ENCODE measurements around the gene EBNA1BP2. TPM values are rescaled to one million over a fixed set of nuclear protein-coding genes. Genes with fewer than 3 reads are reported as not detected.
"Not testable (repeated sequence)": the region's sequence is repeated elsewhere in the genome, so short reads cannot be mapped to it uniquely, and the experiment has no call there.

Gene EBNA1BP2
- total and polyA plus RNA-seq, 2 experiments from 2014 or later, result 48.2 to 65.0 TPM

DNA sequence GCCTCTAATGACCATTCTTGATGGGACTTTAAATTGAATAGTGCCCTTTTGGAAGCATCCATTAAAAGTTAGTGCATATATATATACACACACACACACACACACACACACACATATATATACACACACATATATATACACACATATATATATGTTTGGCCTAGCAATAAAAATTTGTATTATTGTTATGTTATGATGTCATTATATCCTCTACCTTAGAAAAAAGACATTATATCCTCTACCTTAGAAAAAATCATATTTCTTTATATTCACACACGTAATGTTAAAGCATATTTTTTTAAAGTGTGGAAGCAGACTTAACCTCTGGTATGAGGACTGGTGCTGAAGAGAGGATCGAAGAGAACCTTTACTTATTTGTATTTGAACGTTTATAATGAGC lies 43.3 kb downstream of the EBNA1BP2 start:
- TF ChIP-seq, protein P1, sequence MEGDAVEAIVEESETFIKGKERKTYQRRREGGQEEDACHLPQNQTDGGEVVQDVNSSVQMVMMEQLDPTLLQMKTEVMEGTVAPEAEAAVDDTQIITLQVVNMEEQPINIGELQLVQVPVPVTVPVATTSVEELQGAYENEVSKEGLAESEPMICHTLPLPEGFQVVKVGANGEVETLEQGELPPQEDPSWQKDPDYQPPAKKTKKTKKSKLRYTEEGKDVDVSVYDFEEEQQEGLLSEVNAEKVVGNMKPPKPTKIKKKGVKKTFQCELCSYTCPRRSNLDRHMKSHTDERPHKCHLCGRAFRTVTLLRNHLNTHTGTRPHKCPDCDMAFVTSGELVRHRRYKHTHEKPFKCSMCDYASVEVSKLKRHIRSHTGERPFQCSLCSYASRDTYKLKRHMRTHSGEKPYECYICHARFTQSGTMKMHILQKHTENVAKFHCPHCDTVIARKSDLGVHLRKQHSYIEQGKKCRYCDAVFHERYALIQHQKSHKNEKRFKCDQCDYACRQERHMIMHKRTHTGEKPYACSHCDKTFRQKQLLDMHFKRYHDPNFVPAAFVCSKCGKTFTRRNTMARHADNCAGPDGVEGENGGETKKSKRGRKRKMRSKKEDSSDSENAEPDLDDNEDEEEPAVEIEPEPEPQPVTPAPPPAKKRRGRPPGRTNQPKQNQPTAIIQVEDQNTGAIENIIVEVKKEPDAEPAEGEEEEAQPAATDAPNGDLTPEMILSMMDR (IDR thresholded peaks at IDR 0.05; ENCODE audit: low read depth, low read length), result no peak

DNA sequence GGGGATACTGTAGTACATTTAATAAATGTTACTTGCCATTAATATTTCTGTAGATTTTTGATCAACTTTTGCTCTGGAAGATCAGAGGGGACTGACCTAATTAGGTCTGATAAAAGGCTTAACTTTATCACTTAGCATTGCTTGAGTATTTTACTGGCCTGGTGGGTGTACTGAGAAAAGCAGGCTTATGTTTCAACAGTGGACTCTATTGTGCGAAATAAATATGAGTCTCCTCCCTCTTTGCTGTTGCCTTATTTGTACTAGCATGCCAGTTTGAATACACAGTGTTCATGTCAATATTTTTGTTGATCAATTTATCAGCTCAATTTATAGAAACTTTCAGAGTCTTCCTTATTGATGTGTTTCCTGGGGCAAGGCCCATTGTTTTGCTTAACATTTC lies 49.1 kb downstream of the EBNA1BP2 start:
- no peak overlapping the region for H3K27ac ChIP-seq
- H3K36me3 ChIP-seq, result no peaks in the 10 kb centered on the region
- no peak overlapping the region for H3K4me3 ChIP-seq
- TF ChIP-seq, protein P1 (IDR thresholded peaks at IDR 0.05; ENCODE audit: low read depth, low read length), result no peak
- no peaks in the 10 kb centered on the region for H3K4me1 ChIP-seq (ENCODE audit: low read depth)
- no peaks in the 10 kb centered on the region for H3K9me3 ChIP-seq (ENCODE audit: low read depth)
- DNase-seq (ENCODE audit: low read depth in 1 of 2, low spot score in 1 of 2), result no peak
- no peaks in the 10 kb centered on the region for H3K27me3 ChIP-seq

More for the DNA sequence above, 43.3 kb downstream of the EBNA1BP2 start:
- no peaks in the 10 kb centered on the region for H3K36me3 ChIP-seq
- H3K9me3 ChIP-seq (ENCODE audit: low read depth), result peaks cover 3% of the 10 kb centered on the region
- no peaks in the 10 kb centered on the region for H3K27me3 ChIP-seq
- no peak overlapping the region for H3K4me3 ChIP-seq
- DNase-seq (ENCODE audit: low read depth in 1 of 2, low spot score in 1 of 2), result no peak
- no peak overlapping the region for H3K27ac ChIP-seq
- no peaks in the 10 kb centered on the region for H3K4me1 ChIP-seq (ENCODE audit: low read depth)

GRCh38 chr1:43121256-43121900 lies 50.7 kb downstream of the EBNA1BP2 start:
- Histone ChIP-seq H3K27me3 (no peaks in the 10 kb centered on the region), H3K27ac (peak overlapping the region; percentile 68), H3K4me1 (ENCODE audit: low read depth) (no peaks in the 10 kb centered on the region), H3K9me3 (ENCODE audit: low read depth) (no peaks in the 10 kb centered on the region), H3K4me3 (peak overlapping the region; percentile 45), H3K36me3 (no peaks in the 10 kb centered on the region)
- TF ChIP-seq, protein P1 (IDR thresholded peaks at IDR 0.05; ENCODE audit: low read depth, low read length), result no peak
- no peak for DNase-seq (ENCODE audit: low read depth in 1 of 2, low spot score in 1 of 2)

DNA sequence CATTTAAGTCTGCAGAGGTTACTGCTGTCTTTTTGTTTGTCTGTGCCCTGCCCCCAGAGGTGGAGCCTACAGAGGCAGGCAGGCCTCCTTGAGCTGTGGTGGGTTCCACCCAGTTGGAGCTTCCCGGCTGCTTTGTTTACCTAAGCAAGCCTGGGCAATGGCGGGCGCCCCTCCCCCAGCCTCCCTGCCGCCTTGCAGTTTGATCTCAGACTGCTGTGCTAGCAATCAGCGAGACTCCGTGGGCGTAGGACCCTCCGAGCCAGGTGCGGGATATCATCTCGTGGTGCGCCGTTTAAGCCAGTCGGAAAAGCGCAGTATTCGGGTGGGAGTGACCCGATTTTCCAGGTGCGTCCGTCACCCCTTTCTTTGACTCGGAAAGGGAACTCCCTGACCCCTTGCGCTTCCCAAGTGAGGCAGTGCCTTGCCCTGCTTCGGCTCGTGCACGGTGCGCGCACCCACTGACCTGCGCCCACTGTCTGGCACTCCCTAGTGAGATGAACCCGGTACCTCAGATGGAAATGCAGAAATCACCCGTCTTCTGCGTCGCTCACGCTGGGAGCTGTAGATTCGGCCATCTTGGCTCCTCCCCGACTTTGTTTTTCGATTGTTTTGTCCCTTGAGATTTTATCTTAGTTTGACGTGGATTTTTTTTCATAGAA lies 52.0 kb downstream of the EBNA1BP2 start:
- DNase-seq (ENCODE audit: low read depth in 1 of 2, low spot score in 1 of 2); H3K27me3 ChIP-seq; H3K36me3 ChIP-seq; H3K9me3 ChIP-seq (ENCODE audit: low read depth); H3K4me1 ChIP-seq (ENCODE audit: low read depth): not testable (repeated sequence)
- Histone ChIP-seq H3K27ac (peak overlapping the region; percentile 68), H3K4me3 (peak overlapping the region; percentile 45)

Other genes with a start within 250 kb of the EBNA1BP2 start
- 714 and 748 TPM in 2 replicates for gene SLC2A1, start 213.4 kb downstream of the EBNA1BP2 start, total RNA-seq
- gene SLC2A1, start 213.4 kb downstream of the EBNA1BP2 start, polyA plus RNA-seq, result 215 and 243 TPM in 2 replicates
- gene CFAP57, start within 50 bp of the EBNA1BP2 start, total RNA-seq, result 0.11 TPM in 1 of 2 replicates, not detected in the other
- gene CFAP57, start within 50 bp of the EBNA1BP2 start, polyA plus RNA-seq, result 0.09 and 0.72 TPM in 2 replicates
- gene TMEM125, start 97.7 kb upstream of the EBNA1BP2 start, total RNA-seq, result 2.0 and 2.3 TPM in 2 replicates
- gene TMEM125, start 97.7 kb upstream of the EBNA1BP2 start, polyA plus RNA-seq, result 2.0 and 2.7 TPM in 2 replicates
- gene C1orf210, start 113.3 kb upstream of the EBNA1BP2 start, total RNA-seq, result 0.12 TPM in 1 of 2 replicates, not detected in the other
- gene C1orf210, start 113.3 kb upstream of the EBNA1BP2 start, polyA plus RNA-seq, result not detected in 2 replicates
- 2.2 and 5.0 TPM in 2 replicates for gene TIE1, start 128.7 kb upstream of the EBNA1BP2 start, total RNA-seq
- gene TIE1, start 128.7 kb upstream of the EBNA1BP2 start, polyA plus RNA-seq, result 4.3 TPM in 1 of 2 replicates, not detected in the other
- gene MPL, start 165.5 kb upstream of the EBNA1BP2 start, total RNA-seq, result not detected in 2 replicates
- 0.10 TPM in 1 of 2 replicates, not detected in the other for gene MPL, start 165.5 kb upstream of the EBNA1BP2 start, polyA plus RNA-seq
- 14.4 and 134 TPM in 2 replicates for gene CDC20, start 186.7 kb upstream of the EBNA1BP2 start, total RNA-seq
- gene CDC20, start 186.7 kb upstream of the EBNA1BP2 start, polyA plus RNA-seq, result 18.7 and 163 TPM in 2 replicates
- gene ELOVL1, start 195.7 kb upstream of the EBNA1BP2 start, total RNA-seq, result 18.5 and 24.1 TPM in 2 replicates
- gene ELOVL1, start 195.7 kb upstream of the EBNA1BP2 start, polyA plus RNA-seq, result 38.6 and 50.0 TPM in 2 replicates
- 25.5 and 31.3 TPM in 2 replicates for gene MED8, start 217.5 kb upstream of the EBNA1BP2 start, total RNA-seq
- 33.3 and 38.8 TPM in 2 replicates for gene MED8, start 217.5 kb upstream of the EBNA1BP2 start, polyA plus RNA-seq
- 16.5 and 28.2 TPM in 2 replicates for gene SZT2, start 217.6 kb upstream of the EBNA1BP2 start, total RNA-seq
- 10.3 and 11.5 TPM in 2 replicates for gene SZT2, start 217.6 kb upstream of the EBNA1BP2 start, polyA plus RNA-seq